ENCODE data around the gene ESRRG. TPM values are rescaled to one million over a fixed set of nuclear protein-coding genes. Genes with fewer than 3 reads are reported as not detected.
"Not testable (repeated sequence)": the region's sequence is repeated elsewhere in the genome, so short reads cannot be mapped to it uniquely, and the experiment has no call there.

Gene ESRRG
- total RNA-seq: not detected

DNA sequence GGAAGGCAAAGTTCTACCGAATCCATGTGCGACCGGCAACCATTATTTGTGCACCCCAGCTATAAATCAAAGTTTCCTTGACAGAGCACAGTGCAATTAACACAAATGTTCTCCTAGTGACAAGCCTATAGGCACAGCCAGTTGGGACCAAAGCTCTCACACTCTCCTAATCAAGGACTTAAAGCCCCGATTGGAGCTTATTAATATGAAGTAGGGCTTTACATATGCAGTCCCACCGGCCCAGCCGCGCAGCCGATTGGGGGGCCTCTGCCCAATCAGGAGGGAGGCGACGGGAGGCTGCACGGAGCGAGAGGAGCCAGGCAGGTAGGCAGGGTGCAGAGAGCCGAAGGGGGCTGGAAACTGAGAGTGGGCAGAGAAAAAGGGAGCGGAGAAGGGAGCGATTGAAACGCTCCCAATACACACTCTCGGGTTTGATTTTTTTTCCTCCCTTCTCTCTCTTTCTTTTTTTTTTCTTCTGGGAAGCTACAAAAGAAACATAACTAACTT, at the start of gene ESRRG:
Gene ESRRG (minus strand): TSS at position 156 of the 507 bp plus-strand sequence. CDS start 130 bp downstream, at position 26.
- no peak for DNase-seq

DNA sequence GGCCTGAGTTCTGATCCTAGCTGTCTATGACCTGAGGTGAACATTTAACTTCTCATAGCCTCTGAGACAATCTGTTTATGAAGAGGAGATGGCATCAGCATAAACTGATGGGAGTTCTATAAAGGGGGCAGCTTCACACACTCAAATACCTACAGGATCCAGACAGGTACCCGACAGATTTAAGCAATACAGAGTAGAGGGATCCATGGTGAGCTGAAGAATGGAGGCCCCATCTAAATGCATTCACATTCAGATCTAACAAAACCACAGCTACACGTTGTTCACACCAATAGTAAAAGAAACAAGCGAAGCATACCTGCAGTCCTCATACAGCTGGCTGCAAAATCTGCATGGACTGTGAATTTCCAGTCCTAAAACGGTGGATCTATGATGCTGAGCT, 48.7 kb upstream of the ESRRG start:
- DNase-seq: no peak

DNA sequence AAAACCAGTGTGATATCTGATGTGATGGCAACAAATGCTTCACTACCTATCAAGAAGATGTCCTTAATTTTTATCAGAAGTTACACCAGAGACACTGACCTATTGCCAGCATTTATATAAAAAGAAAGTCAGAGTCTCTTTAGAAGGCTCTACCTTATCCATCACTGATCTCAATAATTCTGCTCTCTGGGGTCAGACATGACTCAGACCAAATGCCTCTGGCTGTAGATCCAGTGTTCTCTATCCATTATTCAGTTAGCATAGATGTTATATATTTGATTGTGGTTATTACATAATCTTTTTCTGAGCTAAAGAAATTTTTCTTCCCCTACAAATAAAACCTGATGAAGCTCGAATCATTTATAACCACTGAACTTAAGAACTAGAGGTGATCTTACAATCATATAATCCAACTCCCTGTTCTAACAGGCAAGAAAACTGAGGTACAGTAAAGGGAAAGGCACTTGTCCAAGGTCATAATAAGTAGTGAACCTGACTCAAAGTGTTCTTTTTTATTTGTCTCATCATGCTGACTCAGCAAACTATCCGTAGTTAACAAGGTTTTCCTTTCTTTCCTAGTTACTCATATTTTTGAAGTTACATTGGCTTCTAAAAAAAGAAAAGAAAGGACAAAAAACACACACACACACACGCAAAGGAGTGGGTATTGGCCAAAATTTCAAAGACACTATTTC, 43.6 kb upstream of the ESRRG start:
- DNase-seq: no peak

DNA sequence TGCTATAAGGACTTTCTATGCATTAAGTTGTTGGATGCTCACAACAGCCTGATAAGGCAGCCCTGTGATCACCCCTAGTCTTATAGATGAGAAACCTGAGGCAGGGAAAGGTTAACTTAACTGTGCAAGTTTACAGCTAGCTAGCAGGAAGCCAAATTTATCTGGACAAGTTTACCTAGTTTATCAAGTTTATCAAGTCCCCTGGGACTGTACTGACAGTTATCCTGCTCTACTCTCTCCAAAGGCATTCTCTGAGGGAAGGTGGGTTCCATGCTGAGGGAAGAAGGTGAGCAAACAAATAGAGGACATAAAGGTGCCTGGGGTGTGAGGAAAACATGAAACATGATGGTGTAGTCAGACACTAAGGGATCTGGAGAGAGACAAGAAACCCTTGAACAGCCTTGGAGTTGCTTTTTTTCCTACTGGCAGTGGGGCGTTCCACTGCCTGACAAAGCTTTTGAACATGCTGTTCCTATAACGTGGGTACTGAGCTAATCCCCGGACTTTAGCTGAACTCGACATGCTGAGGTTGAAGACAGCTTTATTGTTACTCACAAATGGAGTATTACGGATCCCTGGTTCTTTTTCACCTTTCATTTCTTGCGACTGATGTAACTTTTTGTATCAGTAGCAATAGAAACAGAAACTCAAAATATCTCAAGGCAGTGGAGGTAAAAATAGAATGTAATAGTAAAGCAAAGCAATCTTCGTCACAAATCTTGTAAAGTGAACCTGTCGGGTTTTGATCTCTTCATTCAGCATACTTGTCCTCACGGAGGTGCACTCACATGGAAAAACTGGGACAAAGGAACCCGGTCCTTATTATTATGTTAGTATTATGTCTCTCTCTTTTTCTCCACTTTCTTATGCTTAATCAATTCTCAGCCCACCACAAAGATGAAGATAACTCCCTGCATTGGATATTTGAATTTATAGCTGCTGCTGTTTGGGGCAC, 42.4 kb upstream of the ESRRG start:
- no peak for DNase-seq

DNA sequence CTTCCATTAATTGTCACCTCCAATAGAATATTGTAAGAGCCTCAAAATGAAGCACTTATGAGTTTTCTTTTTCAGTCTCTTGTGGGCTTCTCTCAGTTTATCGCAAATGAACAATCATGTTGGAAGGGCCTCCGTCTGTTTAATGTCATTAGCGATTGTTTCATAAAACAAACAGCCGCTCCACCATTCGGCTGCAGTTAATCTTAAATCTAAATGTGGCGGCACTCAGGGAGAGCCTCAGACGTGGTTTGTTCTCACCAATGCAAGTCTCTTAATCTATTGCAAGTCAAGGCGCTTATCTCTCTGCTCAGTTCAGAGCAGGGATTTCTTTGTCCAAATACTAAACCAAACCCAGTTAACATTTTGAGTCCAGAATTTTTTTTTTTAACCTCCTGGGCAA, 34.9 kb upstream of the ESRRG start:
- no peak for DNase-seq

DNA sequence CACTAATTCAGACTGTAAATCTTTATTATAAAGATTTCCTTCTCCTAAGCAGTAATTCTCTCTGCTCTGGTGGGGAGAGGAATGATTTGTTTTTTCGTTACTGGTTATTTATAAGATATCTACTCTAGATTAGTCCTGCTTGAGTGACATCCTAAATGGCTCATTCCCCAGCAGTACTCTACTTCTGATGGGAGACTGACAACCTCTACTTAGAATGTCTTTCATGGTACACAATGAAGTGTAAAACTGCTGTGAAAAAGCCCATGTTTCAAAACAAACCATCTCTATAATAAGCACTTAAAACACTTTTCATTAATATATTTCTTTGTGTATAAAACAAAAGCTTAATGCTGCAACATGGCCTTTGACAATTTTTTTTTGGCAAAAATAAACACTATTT, 33.9 kb upstream of the ESRRG start:
- DNase-seq: no peak

DNA sequence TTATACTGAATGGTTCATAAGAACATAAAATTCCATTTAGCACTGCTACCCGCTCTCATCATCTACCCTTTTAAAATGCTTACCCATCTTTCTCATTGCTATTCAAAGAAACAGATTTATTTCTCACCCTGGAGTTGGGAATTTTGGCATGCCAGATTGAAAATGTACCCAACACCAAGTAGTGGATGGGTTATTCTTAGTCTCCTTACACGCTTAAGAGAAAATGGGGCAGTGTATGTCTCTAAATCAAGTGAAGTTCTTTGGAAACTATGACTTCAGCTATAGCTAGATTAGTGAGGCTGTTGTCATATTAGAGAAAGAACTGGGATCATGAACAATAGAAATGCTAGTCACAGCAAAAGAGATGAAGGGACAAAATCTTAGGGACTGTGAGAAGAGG, 27.7 kb upstream of the ESRRG start:
- DNase-seq: no peak

DNA sequence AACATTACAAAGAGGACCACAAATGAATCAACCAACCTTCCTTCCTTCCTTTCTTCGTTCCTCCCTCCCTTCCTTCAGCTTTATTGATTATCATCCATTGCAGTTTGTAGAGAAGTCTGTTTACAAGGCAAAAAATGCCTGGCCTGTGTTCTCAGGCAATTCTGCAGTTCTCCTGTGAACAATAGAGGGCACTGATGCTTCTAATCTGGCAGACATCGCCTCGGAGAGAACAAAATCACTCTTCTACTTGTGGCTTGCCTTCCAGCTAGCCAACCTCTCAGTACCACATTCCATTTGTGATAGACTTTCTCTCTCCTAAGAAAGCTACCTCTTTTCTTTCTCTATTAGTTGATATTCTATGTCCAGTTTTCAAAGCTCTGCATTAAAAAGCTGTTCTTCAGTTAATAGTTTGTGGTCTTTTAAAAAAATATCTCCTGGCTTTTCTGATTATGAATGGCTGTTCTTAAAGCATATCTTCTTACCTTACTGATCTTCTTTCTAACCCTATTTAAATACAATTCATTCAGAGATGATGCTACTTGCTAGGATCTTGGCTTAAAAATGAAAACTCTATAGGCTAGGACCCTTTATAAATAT, 26.9 kb upstream of the ESRRG start:
- DNase-seq: no peak

DNA sequence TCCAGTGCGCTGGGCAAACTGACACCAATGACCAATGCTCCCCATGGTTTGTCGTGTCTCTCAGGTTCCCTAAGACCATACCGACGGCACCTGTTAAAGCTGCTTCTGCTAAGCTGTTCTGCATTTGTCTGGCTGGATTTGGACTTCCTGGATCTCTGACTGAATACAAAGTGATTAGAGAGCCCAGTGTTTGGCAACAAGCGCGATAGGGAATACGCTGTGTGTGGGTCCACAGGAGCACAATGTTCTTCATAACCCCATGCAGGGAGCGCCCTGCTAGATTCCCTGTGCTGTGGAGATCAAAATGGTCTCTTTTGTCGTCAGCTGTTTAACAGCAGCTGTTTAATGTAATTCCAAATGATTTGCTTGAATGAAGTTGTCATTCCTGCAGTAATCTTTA, 26.0 kb upstream of the ESRRG start:
- no peak for DNase-seq

DNA sequence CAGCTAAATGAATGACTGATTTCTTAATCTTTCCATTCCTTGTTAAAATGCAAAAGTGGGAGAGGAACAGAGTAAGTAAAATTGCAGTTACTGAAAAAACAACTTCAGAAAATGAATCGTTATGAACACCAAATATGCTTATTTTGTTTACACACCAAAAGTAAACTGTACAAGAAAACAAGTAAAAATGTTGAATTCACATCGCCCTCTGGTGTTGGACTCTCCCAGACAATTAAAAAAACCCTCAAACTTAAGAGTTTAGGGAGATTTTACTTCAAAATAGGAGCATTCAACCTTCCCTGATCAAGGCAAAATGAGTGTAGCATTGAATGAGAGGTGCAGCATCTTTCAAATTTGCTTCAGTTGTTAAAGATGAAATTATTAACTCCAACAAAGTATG, 19.4 kb upstream of the ESRRG start:
- no peak for DNase-seq

DNA sequence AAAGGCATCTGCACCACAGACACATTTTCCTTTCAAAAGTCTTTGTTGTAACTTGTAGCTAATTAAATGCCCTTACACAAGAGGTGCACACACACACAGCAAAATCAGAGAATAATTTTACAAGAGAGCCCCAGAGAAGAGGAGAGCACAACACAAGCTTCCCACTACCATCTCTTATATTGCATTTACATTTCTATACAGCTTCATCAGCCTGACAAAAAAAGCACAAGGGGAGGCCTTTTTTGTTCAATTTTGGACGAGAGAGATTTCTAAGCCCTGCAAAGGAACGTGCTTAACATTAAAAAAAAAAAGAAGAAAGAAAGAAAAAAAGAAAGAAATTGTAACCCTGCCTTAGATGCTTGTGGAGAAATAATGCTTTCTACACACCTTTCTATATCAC, 17.1 kb upstream of the ESRRG start:
- DNase-seq: no peak

DNA sequence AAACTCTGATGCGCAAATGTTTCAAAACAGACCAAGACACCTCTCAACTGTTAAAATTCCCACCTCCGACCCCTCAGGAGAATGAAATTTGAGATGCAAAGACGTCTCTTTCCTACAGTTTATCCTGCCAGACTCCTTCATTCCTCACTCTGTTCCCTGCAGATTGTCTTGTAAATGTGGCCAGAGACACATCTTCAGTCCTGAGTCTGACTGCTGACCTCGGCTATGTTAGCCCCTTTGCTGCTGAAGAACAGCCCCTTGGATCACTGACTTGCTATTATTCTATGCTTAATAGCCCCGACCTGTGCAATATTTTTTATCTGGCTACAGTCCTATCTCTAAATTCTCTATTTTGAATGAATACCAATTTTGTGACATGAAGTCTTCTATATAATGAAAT, 16.6 kb upstream of the ESRRG start:
- DNase-seq: no peak

DNA sequence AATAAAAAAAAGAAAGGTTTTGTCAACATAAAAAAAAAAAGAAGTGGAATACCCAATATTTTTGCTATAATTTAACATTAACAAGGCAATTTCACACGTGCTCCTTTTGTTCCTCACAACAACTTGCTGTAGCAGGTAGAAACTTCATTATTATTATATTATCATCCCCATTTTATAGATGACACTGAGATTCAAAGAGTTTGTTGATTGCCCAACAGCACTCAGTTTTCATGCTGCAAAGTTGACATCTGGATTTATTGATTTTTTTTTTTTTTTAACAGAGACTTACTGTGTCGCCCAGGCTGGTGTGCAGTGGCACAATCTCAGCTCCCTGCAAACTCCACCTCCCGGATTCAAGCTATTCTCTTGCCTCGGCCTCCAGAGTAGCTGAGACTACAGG, 8.9 kb upstream of the ESRRG start:
- no peak for DNase-seq

DNA sequence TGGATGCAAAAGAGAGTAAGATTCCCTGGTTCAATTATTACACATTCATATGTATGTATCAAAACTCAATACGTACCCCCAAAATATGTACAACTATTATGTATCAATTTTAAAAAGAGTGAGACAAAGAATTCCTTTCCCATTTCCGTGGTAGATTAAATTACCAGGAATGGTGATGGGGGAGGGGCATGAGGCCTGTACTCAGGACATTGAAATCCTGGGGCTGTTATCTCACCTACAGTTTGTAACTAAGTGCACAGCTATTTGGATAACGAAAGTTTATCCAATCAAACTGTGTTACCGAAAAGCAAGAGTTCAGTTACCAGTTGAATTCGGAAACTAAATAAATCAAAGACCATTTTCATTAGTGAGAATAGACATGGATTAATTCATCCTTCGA, 8.3 kb upstream of the ESRRG start:
- DNase-seq: no peak

DNA sequence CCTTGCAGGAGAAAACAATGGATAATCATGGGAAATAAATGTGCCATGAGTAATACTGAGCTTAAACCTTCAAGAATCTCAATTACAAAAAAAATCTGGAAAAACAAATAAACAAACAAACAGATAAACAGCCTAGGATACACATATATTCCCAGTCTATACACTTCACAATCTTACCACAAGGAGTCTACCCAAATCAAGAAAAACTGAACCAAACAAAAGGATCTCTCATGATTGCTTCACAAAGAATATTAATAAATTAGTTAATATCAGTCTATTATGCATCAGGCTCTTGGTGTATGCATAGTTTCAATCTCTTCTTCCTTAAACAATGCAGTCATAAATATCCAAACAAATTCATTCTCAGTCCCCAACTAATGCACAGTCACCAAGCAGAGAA, 3.2 kb upstream of the ESRRG start:
- DNase-seq: no peak

DNA sequence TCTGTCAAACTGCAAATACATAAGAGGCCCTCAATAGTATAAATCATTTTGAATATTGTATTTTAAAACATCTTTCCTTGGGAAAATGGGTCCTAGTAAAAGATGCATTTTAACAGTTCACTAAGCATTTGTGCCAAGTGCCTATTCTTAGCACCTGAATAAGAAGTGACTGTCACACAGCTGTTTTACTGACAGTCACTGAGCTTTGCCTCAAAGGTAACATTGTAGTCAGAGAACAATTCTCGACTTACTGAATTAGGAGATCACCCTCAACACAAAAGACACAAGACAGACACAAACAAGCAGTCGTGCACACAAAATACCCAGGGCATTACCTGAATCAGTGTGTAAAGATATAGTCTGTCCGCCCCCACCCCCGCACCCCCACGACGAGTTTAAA, 408 bp downstream of the ESRRG start:
- DNase-seq: no peak

DNA sequence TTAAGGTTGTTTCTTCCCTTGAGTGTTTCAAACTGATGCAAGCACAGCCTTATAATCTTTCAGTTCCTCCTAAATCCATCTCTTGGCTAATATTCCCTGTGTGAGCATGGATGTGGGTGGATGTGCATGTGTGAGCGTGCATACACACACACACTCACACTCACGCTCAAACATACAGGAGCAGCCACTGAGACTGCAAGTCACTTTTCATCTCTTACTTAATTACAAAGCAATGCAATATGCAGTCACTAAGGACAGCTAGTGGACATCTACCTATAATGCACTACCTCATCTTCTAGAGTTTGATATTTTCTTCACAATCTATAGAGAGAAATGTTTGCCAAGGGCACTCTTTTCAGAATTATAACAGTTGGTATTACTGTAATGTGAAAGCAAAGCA, 1.4 kb downstream of the ESRRG start:
- no peak for DNase-seq

DNA sequence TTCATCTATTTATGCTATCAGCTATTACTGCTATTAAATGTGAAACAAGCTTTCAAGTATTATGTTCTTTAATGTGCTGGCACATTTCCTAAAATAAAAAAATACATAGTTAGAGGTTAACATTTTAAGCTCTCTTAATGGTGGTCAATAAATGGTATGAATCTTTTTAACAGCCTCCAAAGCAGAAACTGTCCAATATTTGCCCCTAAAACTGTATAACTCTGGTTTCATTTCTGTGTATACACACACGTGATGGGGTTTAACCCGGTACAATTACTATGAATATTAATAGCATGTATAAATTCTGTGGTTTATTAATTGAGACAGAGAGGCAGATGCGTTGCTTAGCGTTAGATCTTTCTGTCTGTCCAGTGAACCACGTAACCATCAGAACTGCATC, 2.2 kb downstream of the ESRRG start:
- no peak for DNase-seq

DNA sequence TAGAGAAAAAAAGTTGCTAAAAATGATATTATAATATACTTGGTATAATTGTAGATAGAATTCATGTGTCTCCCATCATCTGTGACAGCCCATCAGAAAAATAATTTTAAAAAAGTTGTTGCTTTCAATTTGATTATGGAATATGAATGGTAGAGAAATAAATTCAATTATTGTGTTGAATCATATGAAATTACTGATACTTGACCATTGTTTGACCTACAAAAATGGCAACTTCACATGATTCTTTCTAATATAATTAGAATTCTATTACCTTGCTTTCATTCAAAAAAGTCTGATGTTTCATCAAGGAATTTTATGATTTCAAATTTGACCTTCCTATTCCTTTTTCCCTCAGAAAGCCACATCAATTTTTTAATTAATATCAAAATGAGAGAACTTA, 11.5 kb downstream of the ESRRG start:
- DNase-seq: no peak

DNA sequence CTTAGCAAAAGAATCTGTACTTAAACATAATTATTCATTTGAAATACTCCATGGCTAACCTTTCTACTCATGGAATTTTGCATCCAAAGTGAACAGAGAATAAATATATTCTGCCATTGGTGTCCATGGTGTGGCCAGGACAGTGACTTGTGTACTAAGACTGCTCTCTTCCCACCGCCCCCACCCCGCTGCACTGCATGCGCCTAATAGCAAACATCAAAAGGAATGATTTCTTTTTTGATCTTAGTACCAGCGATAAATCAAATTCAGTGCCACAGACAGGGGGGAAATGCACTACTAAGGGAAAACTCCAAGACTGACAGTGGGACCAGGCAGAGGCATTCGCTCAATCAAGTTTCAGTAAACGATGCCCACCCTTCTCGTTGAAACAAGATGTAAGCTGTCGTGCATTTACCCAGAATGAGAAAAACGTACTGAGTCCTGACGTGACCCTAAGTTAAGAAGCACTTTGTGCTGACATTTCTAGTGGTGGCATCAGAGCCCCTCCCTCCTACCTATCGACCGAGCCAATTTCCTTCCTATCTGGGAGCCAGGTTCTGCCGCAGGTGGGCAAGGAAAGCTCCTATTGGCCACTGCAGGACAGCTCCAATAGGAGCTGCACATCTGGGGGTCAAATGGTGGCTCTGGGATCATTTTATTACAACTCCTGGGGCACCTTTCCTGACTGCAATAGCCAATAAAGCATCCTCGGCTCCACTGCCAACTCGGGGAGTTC, 12.5 kb downstream of the ESRRG start:
- no peak for DNase-seq

DNA sequence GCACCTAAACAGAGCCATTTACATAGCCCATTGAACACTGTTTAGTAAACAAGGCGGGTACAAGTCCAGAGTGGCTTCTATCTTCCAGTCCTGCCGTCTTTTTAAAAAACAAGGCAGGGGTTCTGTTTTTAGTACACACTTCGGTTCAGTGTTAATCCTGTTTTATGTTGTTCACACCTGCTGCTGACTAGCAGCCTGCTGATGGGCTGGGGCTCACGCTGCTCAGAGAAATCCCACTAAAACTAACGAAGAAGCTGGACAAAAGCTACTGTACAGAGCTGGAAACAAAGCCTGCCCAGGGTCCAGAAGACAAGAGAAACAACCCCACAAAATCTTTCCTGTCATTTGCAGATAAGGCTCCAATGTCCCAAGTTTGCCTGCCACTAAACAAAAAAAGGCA, 13.2 kb downstream of the ESRRG start:
- DNase-seq: no peak

DNA sequence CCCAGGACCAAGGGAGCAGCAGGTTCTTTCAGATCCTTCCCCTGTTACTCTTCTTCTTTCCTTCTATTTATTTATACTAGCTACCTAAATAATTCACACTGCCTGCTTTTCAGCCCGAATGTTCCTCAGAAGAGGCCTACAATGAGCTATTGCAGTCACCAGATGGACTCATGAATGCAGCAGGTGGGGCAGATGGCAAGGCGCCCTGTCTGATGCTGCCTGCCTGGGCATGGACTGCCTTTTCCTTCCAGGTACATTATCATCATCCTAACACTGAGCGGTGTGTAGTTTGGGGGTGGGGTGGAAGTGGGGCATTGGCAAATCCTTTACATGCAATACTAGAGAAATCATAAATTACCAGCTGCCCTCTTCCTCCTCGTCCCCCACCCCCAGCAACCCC, 17.6 kb downstream of the ESRRG start:
- DNase-seq: no peak

DNA sequence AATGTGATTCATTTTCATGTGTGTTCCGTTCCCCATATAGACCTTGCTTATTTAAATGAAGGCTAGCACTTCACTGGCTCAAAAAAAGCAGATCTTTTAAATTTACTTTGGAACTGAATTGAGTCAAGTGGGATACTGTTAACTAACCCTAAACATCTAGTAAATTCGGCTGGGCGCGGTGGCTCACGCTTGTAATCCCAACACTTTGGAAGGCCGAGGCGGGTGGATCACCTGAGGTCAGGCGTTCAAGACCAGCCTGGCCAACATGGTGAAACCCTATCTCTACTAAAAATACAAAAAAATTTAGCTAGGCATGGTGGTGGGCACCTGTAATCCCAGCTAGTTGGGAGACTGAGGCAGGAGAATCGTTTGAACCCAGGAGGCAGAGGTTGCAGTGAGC, 19.2 kb downstream of the ESRRG start:
- not testable (repeated sequence) for DNase-seq
